HUES6 (cell line): ENCODE results near the gene LIN7C.

Experiments
- H3K27ac ChIP-seq: 2 replicates; pipeline ENCODE4 v1.7.0; 2013; ENCODE audit warnings: low read depth, mild to moderate bottlenecking, low read length, inconsistent platforms
- H3K27me3 ChIP-seq: 2 replicates; pipeline ENCODE4 v1.6.1; 2013; ENCODE audit warnings: low read length; ENCODE audit not compliant: control insufficient read depth, insufficient read depth
- H3K36me3 ChIP-seq: 2 replicates; pipeline ENCODE4 v1.6.1; 2013; ENCODE audit warnings: low read length; ENCODE audit not compliant: control insufficient read depth, insufficient read depth
- H3K4me1 ChIP-seq: 2 replicates; pipeline ENCODE4 v1.6.1; 2013; ENCODE audit warnings: low read length; ENCODE audit not compliant: control insufficient read depth, insufficient read depth
- H3K4me3 ChIP-seq: 2 replicates; pipeline ENCODE4 v1.5.1; 2013; ENCODE audit warnings: low read depth, low read length
- H3K9ac ChIP-seq: one replicate; pipeline ENCODE4 v1.6.1; 2013; ENCODE audit warnings: mild to moderate bottlenecking, low read length
- H3K9me3 ChIP-seq: 2 replicates; pipeline ENCODE4 v1.6.1; 2013; ENCODE audit warnings: low read depth, low read length; ENCODE audit not compliant: control insufficient read depth, insufficient read depth

The LIN7C gene

GRCh38 chr11:27470166-27470565 lies 36.4 kb downstream of the LIN7C start:
- Histone ChIP-seq H3K4me3 (peak overlapping the region; percentile 95), H3K9me3 (no peaks in the 10 kb centered on the region), H3K27ac (no peak overlapping the region), H3K9ac (peak overlapping the region; percentile 32), H3K36me3 (no peaks in the 10 kb centered on the region), H3K4me1 (peaks cover 45% of the 10 kb centered on the region), H3K27me3 (no peaks in the 10 kb centered on the region)

- peaks cover 55% of the 10 kb centered on the region for H3K4me1 ChIP-seq
- H3K36me3 ChIP-seq: no peaks in the 10 kb centered on the region
- H3K27ac ChIP-seq: no peak overlapping the region
- H3K4me3 ChIP-seq: peak overlapping the region; percentile 95
- H3K27me3 ChIP-seq: no peaks in the 10 kb centered on the region
- no peaks in the 10 kb centered on the region for H3K9me3 ChIP-seq
- no peak overlapping the region for H3K9ac ChIP-seq
Measured at GRCh38 chr11:27468995-27469695, 37.4 kb downstream of the LIN7C start.

- peak overlapping the region; percentile 95 for H3K4me3 ChIP-seq
- H3K4me1 ChIP-seq: peaks cover 57% of the 10 kb centered on the region
- H3K9ac ChIP-seq: no peak overlapping the region
- no peaks in the 10 kb centered on the region for H3K36me3 ChIP-seq
- H3K27ac ChIP-seq: no peak overlapping the region
- no peaks in the 10 kb centered on the region for H3K9me3 ChIP-seq
- no peaks in the 10 kb centered on the region for H3K27me3 ChIP-seq
Measured at GRCh38 chr11:27468209-27468994, 38.2 kb downstream of the LIN7C start.

- H3K36me3 ChIP-seq: no peaks in the 10 kb centered on the region
- no peaks in the 10 kb centered on the region for H3K9me3 ChIP-seq
- no peaks in the 10 kb centered on the region for H3K27me3 ChIP-seq
- H3K4me3 ChIP-seq: no peak overlapping the region
- H3K27ac ChIP-seq: no peak overlapping the region
- H3K9ac ChIP-seq: no peak overlapping the region
- H3K4me1 ChIP-seq: peaks cover 55% of the 10 kb centered on the region
Measured at GRCh38 chr11:27467181-27467913, 39.2 kb downstream of the LIN7C start.

- H3K4me3 ChIP-seq: no peak overlapping the region
- H3K4me1 ChIP-seq: peaks cover 64% of the 10 kb centered on the region
- H3K27ac ChIP-seq: no peak overlapping the region
- no peaks in the 10 kb centered on the region for H3K36me3 ChIP-seq
- H3K9me3 ChIP-seq: no peaks in the 10 kb centered on the region
- H3K27me3 ChIP-seq: no peaks in the 10 kb centered on the region
- no peak overlapping the region for H3K9ac ChIP-seq
Measured at GRCh38 chr11:27466363-27466762, 40.2 kb downstream of the LIN7C start.

- Histone ChIP-seq H3K27ac (no peak overlapping the region), H3K9me3 (no peaks in the 10 kb centered on the region), H3K27me3 (no peaks in the 10 kb centered on the region), H3K4me1 (peaks cover 70% of the 10 kb centered on the region), H3K9ac (no peak overlapping the region), H3K4me3 (no peak overlapping the region), H3K36me3 (no peaks in the 10 kb centered on the region)
Measured at GRCh38 chr11:27465629-27466028, 40.9 kb downstream of the LIN7C start.

- Histone ChIP-seq H3K9me3 (no peaks in the 10 kb centered on the region), H3K27ac (no peak overlapping the region), H3K9ac (no peak overlapping the region), H3K4me1 (peaks cover 70% of the 10 kb centered on the region), H3K27me3 (no peaks in the 10 kb centered on the region), H3K36me3 (no peaks in the 10 kb centered on the region), H3K4me3 (no peak overlapping the region)
Measured at GRCh38 chr11:27464909-27465308, 41.7 kb downstream of the LIN7C start.

GRCh38 chr11:27464289-27464696 lies 42.3 kb downstream of the LIN7C start:
- Histone ChIP-seq H3K27me3 (no peaks in the 10 kb centered on the region), H3K36me3 (no peaks in the 10 kb centered on the region), H3K4me1 (peaks cover 67% of the 10 kb centered on the region), H3K27ac (peak overlapping the region; percentile 29; the same call in 1 of the 2 replicates), H3K9ac (no peak overlapping the region), H3K9me3 (no peaks in the 10 kb centered on the region), H3K4me3 (no peak overlapping the region)

- Histone ChIP-seq H3K4me3 (no peak overlapping the region), H3K36me3 (no peaks in the 10 kb centered on the region), H3K4me1 (peaks cover 53% of the 10 kb centered on the region), H3K9ac (no peak overlapping the region), H3K27me3 (no peaks in the 10 kb centered on the region), H3K27ac (no peak overlapping the region), H3K9me3 (no peaks in the 10 kb centered on the region)
Measured at GRCh38 chr11:27462543-27462942, 44.0 kb downstream of the LIN7C start.

GRCh38 chr11:27460158-27460978 lies 46.2 kb downstream of the LIN7C start:
- no peak overlapping the region for H3K4me3 ChIP-seq
- H3K36me3 ChIP-seq: no peaks in the 10 kb centered on the region
- H3K4me1 ChIP-seq: peaks cover 48% of the 10 kb centered on the region
- H3K27me3 ChIP-seq: no peaks in the 10 kb centered on the region
- H3K9ac ChIP-seq: no peak overlapping the region
- no peaks in the 10 kb centered on the region for H3K9me3 ChIP-seq
- H3K27ac ChIP-seq: no peak overlapping the region
